ENCODE results near the gene SEMA3G.
A peak's percentile ranks its signal among the peaks of the same experiment; 100 is the strongest.

The SEMA3G gene

GRCh38 chr3:52438579-52439425 lies 6.1 kb downstream of the SEMA3G start:
- DNase-seq (ENCODE audit: low read depth), result no peak

GRCh38 chr3:52438104-52438376 lies 6.9 kb downstream of the SEMA3G start:
- DNase-seq (ENCODE audit: low read depth), result no peak

GRCh38 chr3:52437326-52438103 lies 7.4 kb downstream of the SEMA3G start:
- DNase-seq (ENCODE audit: low read depth), result no peak

DNA sequence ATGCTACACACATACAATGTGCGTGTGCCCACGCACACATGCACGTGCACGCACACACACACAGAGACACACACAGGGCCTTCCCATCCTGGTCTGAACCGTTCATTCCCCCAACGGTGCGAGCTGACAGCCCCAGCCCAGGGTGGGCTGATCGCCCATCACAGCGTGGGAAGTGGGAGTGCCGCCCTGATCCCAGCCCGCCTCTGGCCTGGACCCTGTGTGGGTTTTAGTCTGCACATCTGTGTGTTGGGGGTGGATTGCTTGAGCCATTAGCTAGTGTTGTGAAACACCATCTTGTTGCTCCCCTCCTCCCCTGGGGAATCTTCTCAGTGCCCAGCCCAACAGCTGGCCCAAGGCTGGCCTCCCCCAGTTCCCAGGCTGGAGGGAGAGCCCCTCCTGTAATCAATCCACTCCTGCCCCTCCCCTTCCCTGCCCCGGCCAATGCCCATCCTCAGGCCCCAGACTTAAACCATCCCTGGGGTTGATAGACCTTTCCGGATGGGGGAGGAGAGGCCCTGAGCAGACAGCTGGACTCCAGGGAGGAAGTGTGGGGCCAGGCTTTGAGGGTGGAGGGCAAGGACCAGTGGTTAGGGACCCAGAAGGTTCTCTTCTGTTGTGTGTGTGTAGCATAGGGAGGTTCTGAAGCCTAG lies 8.3 kb downstream of the SEMA3G start:
- DNase-seq (ENCODE audit: low read depth), result no peak

- no peak for DNase-seq (ENCODE audit: low read depth)
These were observed 9.4 kb downstream of the SEMA3G start for GRCh38 chr3:52435246-52436101.

GRCh38 chr3:52434491-52435115 lies 10.3 kb downstream of the SEMA3G start:
- no peak for DNase-seq (ENCODE audit: low read depth)

DNA sequence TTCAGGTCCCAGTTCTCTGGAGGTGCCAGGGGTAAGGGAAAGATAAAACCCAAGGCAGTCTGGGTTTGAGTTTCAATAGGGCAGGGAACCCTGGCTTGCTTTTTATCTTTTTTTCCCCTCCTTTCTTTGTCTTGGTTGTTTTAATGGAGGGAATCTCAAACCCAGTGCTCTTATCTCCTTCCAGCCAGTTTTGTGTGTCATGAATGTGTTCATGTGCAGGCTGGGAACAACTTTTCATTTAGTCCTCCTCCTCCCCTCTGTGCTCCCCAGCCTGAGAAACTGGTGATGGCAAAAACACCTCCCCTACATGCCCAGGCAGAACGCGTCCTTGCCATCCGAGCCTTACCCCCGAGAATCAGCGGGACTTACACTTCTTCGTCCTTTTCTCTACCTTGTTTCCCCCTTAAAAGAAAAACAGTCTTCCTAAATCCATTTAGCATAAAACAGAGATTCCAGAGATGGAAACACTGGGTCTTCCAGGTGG lies 10.9 kb downstream of the SEMA3G start:
- no peak for DNase-seq (ENCODE audit: low read depth)

DNA sequence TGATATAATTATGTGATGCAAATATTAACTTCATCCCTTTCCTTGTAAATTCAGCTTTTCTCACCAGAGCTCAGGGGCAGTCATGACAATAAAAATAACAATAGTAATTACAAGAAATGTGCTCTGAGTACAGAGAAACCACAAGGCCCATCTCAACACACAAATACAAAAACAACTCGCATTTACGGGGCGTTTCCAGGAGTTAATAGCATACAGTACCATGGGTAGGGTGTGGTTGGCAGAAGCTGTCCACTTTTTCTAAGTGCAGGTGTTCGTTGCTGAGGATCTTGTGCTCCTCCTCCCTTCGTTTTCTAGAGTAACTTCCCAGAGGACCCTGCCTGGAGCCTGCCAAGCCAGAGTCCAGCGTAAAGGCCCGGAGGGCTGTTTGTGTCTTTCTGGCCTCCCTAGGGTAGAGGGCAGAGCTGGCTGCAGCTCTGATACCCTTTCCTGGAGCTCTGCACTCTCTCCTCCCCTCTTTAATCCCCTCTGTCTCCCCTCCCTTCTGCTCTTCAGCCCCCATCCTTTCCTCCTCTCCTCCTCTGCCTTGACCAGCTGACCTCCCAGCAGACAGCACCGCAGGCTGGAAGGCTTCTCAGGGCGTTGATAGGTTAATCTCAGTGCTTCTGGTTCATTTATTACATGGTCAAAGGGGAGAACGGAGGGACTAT lies 11.4 kb downstream of the SEMA3G start:
- DNase-seq (ENCODE audit: low read depth), result no peak

GRCh38 chr3:52432691-52433141 lies 12.2 kb downstream of the SEMA3G start:
- no peak for DNase-seq (ENCODE audit: low read depth)

DNA sequence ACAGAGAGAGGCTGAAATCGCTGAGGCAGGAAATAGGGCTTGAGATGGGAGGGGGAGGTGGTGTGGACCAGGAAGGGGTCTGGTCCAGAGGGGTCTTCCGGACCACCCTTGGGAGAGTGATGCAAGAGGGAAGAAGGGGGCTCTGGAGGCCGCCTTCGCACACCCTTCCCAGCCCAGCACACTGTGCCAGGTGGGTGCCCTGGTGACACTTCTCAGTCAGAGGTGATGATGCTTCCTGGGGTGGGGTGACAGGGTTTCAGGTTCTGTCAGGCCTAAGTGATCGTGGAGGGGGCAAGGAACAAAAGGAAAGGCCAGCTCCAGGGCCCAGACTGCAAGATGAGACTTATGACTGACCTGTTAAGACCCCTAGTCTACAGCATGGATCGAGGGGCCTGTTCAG lies 12.7 kb downstream of the SEMA3G start:
- no peak for DNase-seq (ENCODE audit: low read depth)

- no peak for DNase-seq (ENCODE audit: low read depth)
These were observed 13.3 kb downstream of the SEMA3G start for GRCh38 chr3:52431459-52432223.

DNA sequence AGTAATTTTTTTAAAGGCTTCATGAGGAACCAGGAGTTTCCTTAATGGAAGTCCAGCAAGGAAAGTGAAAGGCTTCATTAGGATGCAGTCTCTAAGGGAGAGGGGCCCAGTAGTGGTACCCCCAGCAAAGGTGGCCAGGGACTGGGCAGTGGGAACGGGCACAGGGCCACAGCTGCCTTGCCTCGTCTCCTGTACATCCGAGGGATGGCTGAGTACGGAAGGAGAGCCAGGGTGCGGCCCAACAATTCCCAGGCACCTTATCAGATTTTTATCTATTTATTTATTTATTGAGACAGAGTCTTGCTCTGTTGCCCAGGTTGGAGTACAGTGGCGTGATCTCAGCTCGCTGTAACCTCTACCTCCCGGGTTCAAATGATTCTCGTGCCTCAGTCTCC lies 14.5 kb downstream of the SEMA3G start:
- DNase-seq (ENCODE audit: low read depth), result no peak

- DNase-seq (ENCODE audit: low read depth), result peak; percentile 30
These were observed 15.0 kb downstream of the SEMA3G start for GRCh38 chr3:52429779-52430415.

- no peak for DNase-seq (ENCODE audit: low read depth)
These were observed 15.9 kb downstream of the SEMA3G start for GRCh38 chr3:52429031-52429430.

DNA sequence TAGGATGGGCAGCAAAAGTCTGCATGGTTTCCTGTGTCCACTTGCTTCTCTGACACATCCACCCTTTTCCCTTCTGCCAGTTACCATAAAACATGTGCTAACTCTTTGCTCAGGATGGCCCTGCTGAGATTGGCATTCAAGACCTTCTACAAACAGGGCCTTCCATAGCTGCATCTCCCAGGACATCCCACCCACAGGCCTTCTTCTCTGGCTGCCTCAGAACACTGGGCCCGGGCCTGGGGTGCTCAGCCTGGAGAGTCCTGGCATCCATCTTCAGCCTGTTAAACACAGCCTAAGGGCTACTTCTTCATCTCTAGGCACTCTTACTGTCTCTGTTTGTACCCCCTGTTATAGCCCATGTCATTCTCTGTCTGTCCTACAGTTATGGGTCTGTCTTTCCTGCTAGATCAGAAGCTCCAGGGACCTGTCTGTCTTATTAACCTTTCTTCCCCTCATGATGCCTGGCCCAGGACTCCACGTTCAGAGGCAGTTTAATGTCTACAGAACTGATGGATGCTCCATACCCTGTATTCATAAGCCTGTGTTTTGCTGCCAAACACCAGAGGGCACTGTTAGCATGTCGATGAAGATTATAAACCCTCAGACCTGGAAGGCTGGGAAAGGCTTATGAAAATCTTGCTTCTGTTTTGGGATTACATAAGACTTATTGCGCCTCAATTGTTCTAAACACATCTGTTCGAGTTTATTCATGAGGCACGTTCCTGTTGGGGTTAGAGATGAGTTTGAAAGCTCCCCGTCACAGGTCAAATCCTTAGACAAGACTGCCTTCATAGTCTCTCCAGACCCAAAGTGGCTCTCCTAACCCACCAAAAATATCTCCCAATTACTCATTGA lies 16.5 kb downstream of the SEMA3G start:
- peak; percentile 76 for DNase-seq (ENCODE audit: low read depth)

- no peak for DNase-seq (ENCODE audit: low read depth)
These were observed 21.7 kb downstream of the SEMA3G start for GRCh38 chr3:52423173-52423572.

DNA sequence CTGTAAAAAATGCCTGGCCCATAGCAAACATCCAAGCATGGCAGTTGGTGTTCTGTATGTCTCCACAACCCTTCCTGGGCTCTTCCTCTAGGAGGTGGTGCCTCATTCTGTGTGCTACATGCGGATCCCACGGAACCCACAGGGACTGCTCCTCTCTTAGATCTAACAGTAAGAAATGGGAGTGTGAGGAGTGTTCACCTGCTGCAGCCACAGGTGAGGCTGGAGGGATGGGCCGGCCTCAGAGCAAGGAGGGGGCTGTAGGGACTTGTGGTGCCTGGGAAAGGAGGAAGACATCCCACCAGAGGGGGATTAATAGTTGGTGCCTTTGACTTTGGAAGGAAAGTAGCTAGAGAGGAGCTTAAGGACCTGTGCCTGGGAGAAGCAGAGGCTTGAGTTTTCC lies 22.2 kb downstream of the SEMA3G start:
- DNase-seq (ENCODE audit: low read depth), result no peak

GRCh38 chr3:52420388-52420787 lies 24.5 kb downstream of the SEMA3G start:
- DNase-seq (ENCODE audit: low read depth), result no peak

DNA sequence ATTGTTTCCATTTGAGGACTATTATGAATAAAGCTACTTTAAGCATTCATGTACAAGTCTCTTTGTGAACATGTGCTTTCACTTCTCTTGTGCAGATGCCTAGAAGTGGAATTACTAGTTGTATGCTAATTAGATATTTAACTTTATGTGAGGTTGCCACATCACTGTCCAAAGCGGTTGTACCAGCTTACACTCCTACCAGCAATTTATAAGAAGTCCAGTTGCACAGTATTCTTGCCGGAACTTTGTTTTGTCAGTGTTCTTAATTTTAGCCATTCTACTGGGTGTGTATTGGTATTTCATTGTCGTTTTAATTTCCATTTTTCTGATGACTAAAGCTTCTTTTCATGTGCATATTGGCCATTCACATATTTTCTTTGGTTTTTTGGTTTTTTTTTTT lies 29.1 kb downstream of the SEMA3G start:
- no peak for DNase-seq (ENCODE audit: low read depth)

All from ELR (cell line).